ENCODE results near the gene HCN3.

Gene HCN3

DNA sequence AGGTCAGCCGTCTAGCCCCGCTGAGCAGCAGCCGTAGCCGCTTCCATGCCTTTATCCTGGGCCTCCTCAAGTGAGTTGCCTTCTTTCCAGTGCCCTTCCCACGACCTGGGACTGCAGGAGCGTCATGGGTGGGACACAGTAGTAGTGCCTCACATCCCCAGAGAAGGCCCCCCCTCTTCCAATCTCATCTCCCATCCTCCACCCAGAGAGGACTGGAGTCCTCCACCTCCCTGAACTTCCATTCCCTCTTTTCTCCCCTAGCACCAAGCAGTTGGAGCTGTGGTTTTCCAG is 48.3 kb downstream of the HCN3 start:
- CTCF ChIA-PET = interaction anchor here (0.6 to 8.4 kb wide), 6 partner anchors 15 to 245 kb away, joined by 3 to 77 read pairs (median 4); no protein-coding TSS in a partner anchor
- Histone ChIP-seq H3K9me3 (ENCODE audit: control insufficient read depth, insufficient read depth, low read depth, low read length) (no peaks in the 10 kb centered on the region), H3K36me3 (ENCODE audit: control insufficient read depth in 2 of 2, insufficient read depth in 1 of 2, low read length in 2 of 2) (peaks cover 14 to 57% of the 10 kb centered on the region in 2 experiments), H3K27ac (ENCODE audit: extremely low read depth, low read depth, low read length) (peak overlapping the region; percentile 65; the same call in 1 of the 2 replicates), H3K4me1 (ENCODE audit: control insufficient read depth, insufficient read depth, low read length) (0 out of 2 replicates have a peak, but pooled peaks cover 3% of the 10 kb centered on the region), H3K4me3 (ENCODE audit: low read depth, low read length) (peak overlapping the region; percentile 86)
- POLR2A ChIA-PET = interaction anchor here (1.0 to 4.4 kb wide), 5 partner anchors 49 to 99 kb away, joined by 3 to 32 read pairs (median 4); partner anchors contain the start of genes CLK2 and SCAMP3
- TF ChIP-seq SALL2 (tag by site-specific recombination; IDR thresholded peaks at IDR 0.05; ENCODE audit: borderline replicate concordance) = no peak
- TF ChIP-seq, protein P1, sequence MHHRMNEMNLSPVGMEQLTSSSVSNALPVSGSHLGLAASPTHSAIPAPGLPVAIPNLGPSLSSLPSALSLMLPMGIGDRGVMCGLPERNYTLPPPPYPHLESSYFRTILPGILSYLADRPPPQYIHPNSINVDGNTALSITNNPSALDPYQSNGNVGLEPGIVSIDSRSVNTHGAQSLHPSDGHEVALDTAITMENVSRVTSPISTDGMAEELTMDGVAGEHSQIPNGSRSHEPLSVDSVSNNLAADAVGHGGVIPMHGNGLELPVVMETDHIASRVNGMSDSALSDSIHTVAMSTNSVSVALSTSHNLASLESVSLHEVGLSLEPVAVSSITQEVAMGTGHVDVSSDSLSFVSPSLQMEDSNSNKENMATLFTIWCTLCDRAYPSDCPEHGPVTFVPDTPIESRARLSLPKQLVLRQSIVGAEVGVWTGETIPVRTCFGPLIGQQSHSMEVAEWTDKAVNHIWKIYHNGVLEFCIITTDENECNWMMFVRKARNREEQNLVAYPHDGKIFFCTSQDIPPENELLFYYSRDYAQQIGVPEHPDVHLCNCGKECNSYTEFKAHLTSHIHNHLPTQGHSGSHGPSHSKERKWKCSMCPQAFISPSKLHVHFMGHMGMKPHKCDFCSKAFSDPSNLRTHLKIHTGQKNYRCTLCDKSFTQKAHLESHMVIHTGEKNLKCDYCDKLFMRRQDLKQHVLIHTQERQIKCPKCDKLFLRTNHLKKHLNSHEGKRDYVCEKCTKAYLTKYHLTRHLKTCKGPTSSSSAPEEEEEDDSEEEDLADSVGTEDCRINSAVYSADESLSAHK (tag by site-specific recombination; IDR thresholded peaks at IDR 0.05) = no peak
- TF ChIP-seq KLF9 (tag by site-specific recombination; IDR thresholded peaks at IDR 0.05; ENCODE audit: low read depth) = no peak
- no peak for TF ChIP-seq ZNF266 (tag by site-specific recombination; IDR thresholded peaks at IDR 0.05; ENCODE audit: low read depth)
- no peak for TF ChIP-seq MZF1 (tag by site-specific recombination; IDR thresholded peaks at IDR 0.05; ENCODE audit: borderline replicate concordance)
- TF ChIP-seq RBAK (tag by site-specific recombination; IDR thresholded peaks at IDR 0.05) = no peak
- no peak for TF ChIP-seq ZNF629 (tag by site-specific recombination; IDR thresholded peaks at IDR 0.05)
- TF ChIP-seq, protein P2, sequence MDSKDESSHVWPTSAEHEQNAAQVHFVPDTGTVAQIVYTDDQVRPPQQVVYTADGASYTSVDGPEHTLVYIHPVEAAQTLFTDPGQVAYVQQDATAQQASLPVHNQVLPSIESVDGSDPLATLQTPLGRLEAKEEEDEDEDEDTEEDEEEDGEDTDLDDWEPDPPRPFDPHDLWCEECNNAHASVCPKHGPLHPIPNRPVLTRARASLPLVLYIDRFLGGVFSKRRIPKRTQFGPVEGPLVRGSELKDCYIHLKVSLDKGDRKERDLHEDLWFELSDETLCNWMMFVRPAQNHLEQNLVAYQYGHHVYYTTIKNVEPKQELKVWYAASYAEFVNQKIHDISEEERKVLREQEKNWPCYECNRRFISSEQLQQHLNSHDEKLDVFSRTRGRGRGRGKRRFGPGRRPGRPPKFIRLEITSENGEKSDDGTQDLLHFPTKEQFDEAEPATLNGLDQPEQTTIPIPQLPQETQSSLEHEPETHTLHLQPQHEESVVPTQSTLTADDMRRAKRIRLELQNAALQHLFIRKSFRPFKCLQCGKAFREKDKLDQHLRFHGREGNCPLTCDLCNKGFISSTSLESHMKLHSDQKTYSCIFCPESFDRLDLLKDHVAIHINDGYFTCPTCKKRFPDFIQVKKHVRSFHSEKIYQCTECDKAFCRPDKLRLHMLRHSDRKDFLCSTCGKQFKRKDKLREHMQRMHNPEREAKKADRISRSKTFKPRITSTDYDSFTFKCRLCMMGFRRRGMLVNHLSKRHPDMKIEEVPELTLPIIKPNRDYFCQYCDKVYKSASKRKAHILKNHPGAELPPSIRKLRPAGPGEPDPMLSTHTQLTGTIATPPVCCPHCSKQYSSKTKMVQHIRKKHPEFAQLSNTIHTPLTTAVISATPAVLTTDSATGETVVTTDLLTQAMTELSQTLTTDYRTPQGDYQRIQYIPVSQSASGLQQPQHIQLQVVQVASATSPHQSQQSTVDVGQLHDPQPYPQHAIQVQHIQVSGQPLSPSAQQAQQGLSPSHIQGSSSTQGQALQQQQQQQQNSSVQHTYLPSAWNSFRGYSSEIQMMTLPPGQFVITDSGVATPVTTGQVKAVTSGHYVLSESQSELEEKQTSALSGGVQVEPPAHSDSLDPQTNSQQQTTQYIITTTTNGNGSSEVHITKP (tag by site-specific recombination; IDR thresholded peaks at IDR 0.05) = no peak
- no peak for TF ChIP-seq ZNF239 (tag by site-specific recombination; IDR thresholded peaks at IDR 0.05)
- TF ChIP-seq MYNN (tag by site-specific recombination; IDR thresholded peaks at IDR 0.05; ENCODE audit: borderline replicate concordance) = no peak
- TF ChIP-seq, protein P3, sequence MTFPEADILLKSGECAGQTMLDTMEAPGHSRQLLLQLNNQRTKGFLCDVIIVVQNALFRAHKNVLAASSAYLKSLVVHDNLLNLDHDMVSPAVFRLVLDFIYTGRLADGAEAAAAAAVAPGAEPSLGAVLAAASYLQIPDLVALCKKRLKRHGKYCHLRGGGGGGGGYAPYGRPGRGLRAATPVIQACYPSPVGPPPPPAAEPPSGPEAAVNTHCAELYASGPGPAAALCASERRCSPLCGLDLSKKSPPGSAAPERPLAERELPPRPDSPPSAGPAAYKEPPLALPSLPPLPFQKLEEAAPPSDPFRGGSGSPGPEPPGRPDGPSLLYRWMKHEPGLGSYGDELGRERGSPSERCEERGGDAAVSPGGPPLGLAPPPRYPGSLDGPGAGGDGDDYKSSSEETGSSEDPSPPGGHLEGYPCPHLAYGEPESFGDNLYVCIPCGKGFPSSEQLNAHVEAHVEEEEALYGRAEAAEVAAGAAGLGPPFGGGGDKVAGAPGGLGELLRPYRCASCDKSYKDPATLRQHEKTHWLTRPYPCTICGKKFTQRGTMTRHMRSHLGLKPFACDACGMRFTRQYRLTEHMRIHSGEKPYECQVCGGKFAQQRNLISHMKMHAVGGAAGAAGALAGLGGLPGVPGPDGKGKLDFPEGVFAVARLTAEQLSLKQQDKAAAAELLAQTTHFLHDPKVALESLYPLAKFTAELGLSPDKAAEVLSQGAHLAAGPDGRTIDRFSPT (tag by site-specific recombination; IDR thresholded peaks at IDR 0.05) = no peak
- no peak for TF ChIP-seq ZNF658 (tag by site-specific recombination; IDR thresholded peaks at IDR 0.05)
- TF ChIP-seq ZBTB20 (tag by site-specific recombination; IDR thresholded peaks at IDR 0.05) = no peak
- no peak for TF ChIP-seq ZNF214 (tag by site-specific recombination; IDR thresholded peaks at IDR 0.05; ENCODE audit: borderline replicate concordance)
- TF ChIP-seq, protein P4, sequence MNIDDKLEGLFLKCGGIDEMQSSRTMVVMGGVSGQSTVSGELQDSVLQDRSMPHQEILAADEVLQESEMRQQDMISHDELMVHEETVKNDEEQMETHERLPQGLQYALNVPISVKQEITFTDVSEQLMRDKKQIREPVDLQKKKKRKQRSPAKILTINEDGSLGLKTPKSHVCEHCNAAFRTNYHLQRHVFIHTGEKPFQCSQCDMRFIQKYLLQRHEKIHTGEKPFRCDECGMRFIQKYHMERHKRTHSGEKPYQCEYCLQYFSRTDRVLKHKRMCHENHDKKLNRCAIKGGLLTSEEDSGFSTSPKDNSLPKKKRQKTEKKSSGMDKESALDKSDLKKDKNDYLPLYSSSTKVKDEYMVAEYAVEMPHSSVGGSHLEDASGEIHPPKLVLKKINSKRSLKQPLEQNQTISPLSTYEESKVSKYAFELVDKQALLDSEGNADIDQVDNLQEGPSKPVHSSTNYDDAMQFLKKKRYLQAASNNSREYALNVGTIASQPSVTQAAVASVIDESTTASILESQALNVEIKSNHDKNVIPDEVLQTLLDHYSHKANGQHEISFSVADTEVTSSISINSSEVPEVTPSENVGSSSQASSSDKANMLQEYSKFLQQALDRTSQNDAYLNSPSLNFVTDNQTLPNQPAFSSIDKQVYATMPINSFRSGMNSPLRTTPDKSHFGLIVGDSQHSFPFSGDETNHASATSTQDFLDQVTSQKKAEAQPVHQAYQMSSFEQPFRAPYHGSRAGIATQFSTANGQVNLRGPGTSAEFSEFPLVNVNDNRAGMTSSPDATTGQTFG (tag by site-specific recombination; IDR thresholded peaks at IDR 0.05; ENCODE audit: borderline replicate concordance) = no peak
- TF ChIP-seq, protein P5, sequence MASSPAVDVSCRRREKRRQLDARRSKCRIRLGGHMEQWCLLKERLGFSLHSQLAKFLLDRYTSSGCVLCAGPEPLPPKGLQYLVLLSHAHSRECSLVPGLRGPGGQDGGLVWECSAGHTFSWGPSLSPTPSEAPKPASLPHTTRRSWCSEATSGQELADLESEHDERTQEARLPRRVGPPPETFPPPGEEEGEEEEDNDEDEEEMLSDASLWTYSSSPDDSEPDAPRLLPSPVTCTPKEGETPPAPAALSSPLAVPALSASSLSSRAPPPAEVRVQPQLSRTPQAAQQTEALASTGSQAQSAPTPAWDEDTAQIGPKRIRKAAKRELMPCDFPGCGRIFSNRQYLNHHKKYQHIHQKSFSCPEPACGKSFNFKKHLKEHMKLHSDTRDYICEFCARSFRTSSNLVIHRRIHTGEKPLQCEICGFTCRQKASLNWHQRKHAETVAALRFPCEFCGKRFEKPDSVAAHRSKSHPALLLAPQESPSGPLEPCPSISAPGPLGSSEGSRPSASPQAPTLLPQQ (tag by site-specific recombination; IDR thresholded peaks at IDR 0.05) = no peak
- no peak; the same call in 1 of the 2 replicates for TF ChIP-seq ZBTB48 (tag by site-specific recombination; IDR thresholded peaks at IDR 0.05)
- TF ChIP-seq, protein P6, sequence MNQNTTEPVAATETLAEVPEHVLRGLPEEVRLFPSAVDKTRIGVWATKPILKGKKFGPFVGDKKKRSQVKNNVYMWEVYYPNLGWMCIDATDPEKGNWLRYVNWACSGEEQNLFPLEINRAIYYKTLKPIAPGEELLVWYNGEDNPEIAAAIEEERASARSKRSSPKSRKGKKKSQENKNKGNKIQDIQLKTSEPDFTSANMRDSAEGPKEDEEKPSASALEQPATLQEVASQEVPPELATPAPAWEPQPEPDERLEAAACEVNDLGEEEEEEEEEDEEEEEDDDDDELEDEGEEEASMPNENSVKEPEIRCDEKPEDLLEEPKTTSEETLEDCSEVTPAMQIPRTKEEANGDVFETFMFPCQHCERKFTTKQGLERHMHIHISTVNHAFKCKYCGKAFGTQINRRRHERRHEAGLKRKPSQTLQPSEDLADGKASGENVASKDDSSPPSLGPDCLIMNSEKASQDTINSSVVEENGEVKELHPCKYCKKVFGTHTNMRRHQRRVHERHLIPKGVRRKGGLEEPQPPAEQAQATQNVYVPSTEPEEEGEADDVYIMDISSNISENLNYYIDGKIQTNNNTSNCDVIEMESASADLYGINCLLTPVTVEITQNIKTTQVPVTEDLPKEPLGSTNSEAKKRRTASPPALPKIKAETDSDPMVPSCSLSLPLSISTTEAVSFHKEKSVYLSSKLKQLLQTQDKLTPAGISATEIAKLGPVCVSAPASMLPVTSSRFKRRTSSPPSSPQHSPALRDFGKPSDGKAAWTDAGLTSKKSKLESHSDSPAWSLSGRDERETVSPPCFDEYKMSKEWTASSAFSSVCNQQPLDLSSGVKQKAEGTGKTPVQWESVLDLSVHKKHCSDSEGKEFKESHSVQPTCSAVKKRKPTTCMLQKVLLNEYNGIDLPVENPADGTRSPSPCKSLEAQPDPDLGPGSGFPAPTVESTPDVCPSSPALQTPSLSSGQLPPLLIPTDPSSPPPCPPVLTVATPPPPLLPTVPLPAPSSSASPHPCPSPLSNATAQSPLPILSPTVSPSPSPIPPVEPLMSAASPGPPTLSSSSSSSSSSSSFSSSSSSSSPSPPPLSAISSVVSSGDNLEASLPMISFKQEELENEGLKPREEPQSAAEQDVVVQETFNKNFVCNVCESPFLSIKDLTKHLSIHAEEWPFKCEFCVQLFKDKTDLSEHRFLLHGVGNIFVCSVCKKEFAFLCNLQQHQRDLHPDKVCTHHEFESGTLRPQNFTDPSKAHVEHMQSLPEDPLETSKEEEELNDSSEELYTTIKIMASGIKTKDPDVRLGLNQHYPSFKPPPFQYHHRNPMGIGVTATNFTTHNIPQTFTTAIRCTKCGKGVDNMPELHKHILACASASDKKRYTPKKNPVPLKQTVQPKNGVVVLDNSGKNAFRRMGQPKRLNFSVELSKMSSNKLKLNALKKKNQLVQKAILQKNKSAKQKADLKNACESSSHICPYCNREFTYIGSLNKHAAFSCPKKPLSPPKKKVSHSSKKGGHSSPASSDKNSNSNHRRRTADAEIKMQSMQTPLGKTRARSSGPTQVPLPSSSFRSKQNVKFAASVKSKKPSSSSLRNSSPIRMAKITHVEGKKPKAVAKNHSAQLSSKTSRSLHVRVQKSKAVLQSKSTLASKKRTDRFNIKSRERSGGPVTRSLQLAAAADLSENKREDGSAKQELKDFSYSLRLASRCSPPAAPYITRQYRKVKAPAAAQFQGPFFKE (tag by site-specific recombination; IDR thresholded peaks at IDR 0.05; ENCODE audit: borderline replicate concordance) = no peak
- no peak for TF ChIP-seq FEZF1 (tag by site-specific recombination; IDR thresholded peaks at IDR 0.05)

All from HEK293 (cell line).